LNCaP clone FGC (cell line): ENCODE results near the gene SUDS3.

Experiments used
- DNase-seq: peaks from one replicate; pipeline ENCODE4 v3.0.0-alpha.2; 2011; ENCODE audit warnings: low read depth
- H3K4me3 ChIP-seq: 2 replicates; pipeline ENCODE4 v1.5.1; 2011; ENCODE audit warnings: mild to moderate bottlenecking, low read depth, low read length, control low read depth
- CTCF ChIP-seq: IDR thresholded peaks from 2 replicates; pipeline ENCODE4 v1.5.1; 2012; ENCODE audit warnings: mild to moderate bottlenecking; ENCODE audit not compliant: control insufficient read depth, insufficient read depth; ENCODE audit errors: extremely low read depth

Gene SUDS3

GRCh38 chr12:118428643-118429042, 52.3 kb downstream of the SUDS3 start:
- no peak for DNase-seq
- H3K4me3 ChIP-seq, result no peak overlapping the region
- no peak for TF ChIP-seq CTCF

- H3K4me3 ChIP-seq, result no peak overlapping the region
- DNase-seq, result no peak
Observed at GRCh38 chr12:118429688-118430383, 53.5 kb downstream of the SUDS3 start.

GRCh38 chr12:118430516-118430915, 54.2 kb downstream of the SUDS3 start:
- no peak for DNase-seq

More at GRCh38 chr12:118429688-118430383, 53.5 kb downstream of the SUDS3 start:
- TF ChIP-seq CTCF, result no peak

DNA sequence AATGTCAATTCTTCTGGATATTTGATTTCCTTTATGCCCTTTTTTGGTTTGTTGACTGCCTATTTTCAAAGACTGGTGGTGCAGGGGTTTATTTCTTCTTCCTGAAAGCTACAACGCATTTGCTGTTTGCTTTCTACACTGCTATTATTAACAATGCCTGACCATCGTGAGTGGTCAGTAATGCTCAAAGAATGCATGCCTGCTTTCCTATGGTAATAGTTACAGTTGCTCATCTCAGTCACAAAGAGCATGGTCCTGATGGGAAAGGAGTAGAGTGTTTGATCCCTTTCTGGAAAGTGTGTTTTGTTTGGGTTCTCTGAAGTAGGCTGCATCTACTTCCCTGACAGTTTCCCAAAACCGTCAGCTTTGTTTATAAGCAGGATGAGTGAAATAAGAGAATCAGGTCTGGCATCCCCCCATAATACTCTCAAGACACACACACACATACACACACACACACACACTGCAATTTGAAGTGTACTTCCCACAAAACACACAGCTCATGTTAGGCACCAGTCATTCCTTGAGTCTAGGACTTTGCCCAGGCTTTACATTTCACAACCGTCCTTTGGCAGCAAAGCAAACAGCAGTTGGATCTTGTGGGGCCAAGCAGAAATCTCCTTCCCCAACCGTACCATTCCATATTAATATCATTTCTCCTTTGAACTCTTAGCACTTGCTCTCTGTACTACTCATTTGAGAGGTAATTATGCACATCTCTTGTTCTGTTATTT, 56.6 kb downstream of the SUDS3 start:
- no peak overlapping the region for H3K4me3 ChIP-seq
- DNase-seq, result no peak
- no peak for TF ChIP-seq CTCF

More at GRCh38 chr12:118430516-118430915, 54.2 kb downstream of the SUDS3 start:
- no peak for TF ChIP-seq CTCF
- H3K4me3 ChIP-seq, result no peak overlapping the region

DNA sequence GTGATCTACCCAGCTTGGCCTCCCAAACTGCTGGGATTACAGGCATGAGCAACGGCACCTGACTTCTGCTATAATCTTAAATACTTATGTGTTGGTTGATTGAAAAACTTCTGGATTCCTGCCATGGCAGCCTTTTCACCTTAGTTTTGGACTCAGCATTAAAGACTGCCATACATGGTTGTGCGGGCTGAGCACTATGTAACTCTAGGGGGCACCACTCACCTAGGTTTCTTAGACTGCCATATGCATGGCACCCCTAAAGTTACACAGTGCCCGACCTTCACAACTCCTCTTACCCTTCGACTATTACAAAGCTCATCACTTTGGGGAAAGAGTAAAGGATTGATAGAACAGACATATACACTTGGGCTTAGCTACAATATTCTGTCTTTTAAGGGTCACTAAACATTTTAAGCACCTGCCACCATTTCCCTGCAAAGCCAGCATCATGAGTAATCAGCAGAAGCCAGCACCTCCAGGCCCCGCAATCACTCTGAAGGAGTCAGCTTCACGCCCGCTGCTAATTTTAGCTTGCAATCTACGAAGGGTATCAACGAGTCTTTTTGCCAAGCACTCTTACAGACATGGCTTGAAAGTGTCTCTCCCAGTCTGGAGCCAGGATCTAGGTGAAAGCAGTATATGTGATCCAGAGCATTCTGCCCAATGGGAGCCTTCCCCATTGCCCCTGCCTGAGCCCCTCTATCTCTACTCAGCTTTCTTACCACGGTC, 59.8 kb downstream of the SUDS3 start:
- peak; percentile 62 for TF ChIP-seq CTCF
- no peak for DNase-seq
- H3K4me3 ChIP-seq, result no peak overlapping the region

DNA sequence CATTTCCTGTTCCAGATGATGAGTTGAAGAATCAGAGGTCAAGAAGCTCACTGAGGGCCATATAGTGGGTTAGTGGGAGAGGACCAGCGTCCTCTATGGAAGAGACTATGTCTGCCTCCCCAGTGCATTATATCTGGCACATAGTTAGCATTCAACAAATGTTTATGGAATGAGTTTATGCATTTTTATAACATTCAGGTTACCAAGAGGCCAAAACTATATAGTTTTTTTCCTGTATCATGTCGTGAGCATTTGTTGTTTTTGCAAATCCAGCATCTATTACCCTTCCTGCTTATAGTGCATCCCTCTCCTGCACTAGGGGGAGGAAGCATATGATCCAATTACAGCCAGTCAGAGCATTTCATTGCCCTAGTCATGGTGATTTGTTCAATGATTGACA, 60.6 kb downstream of the SUDS3 start:
- no peak overlapping the region for H3K4me3 ChIP-seq
- TF ChIP-seq CTCF, result no peak
- no peak for DNase-seq
